SU-DHL-6 (cell line): ENCODE measurements around the gene ACOX1.

Experiments used
- H2AFZ ChIP-seq: fragments of 200-600 bp; sonication (generic); 2 replicates; pipeline ENCODE4 v1.6.1; 2014; ENCODE audit warnings: low read depth, mild to moderate bottlenecking, moderate library complexity, mixed read lengths, antibody characterized with exemption, low read length; ENCODE audit not compliant: severe bottlenecking
- H3F3A ChIP-seq: fragments of 200-600 bp; shearing (Covaris generic); 2 replicates; pipeline ENCODE4 v1.6.0; 2016; ENCODE audit warnings: antibody characterized with exemption, mild to moderate bottlenecking; ENCODE audit not compliant: insufficient read depth
- H3K27ac ChIP-seq: fragments of 200-600 bp; sonication (generic); 2 replicates; pipeline ENCODE4 v1.5.1; 2016; ENCODE audit warnings: low read depth, mild to moderate bottlenecking, low read length, moderate library complexity, mixed read lengths
- H3K27me3 ChIP-seq: fragments of 200-600 bp; sonication (generic), shearing (Covaris generic); 2 replicates; pipeline ENCODE4 v1.6.0; 2014; ENCODE audit warnings: mild to moderate bottlenecking, low read length
- H3K36me3 ChIP-seq: fragments of 200-600 bp; sonication (generic); 2 replicates; pipeline ENCODE4 v1.6.1; 2014; ENCODE audit warnings: mild to moderate bottlenecking, low read length, mixed read lengths
- H3K4me2 ChIP-seq: fragments of 300-600, 200-600 bp; shearing (Covaris generic), sonication (generic); 2 replicates; pipeline ENCODE4 v1.6.0; 2014; ENCODE audit warnings: low read length, low read depth, mild to moderate bottlenecking; ENCODE audit not compliant: poor library complexity, severe bottlenecking
- H3K4me3 ChIP-seq: fragments of 200-600 bp; sonication (generic); 2 replicates; pipeline ENCODE4 v1.5.1; 2014; ENCODE audit warnings: antibody characterized with exemption, low read length, mild to moderate bottlenecking, mixed read lengths; ENCODE audit not compliant: insufficient read depth, poor library complexity, severe bottlenecking
- H3K79me2 ChIP-seq: fragments of 200-600 bp; sonication (generic); 2 replicates; pipeline ENCODE4 v1.6.1; 2014; ENCODE audit warnings: mild to moderate bottlenecking, low read length, moderate library complexity; ENCODE audit not compliant: insufficient read depth
- H3K9ac ChIP-seq: fragments of 200-600 bp; sonication (generic); 2 replicates; pipeline ENCODE4 v1.7.0; 2014; ENCODE audit warnings: mild to moderate bottlenecking, low read length
- H3K9me2 ChIP-seq: fragments of 200-600 bp; sonication (generic); replicated peaks from 2 replicates; pipeline ENCODE4 v1.6.1; 2014; ENCODE audit warnings: low read length; ENCODE audit not compliant: insufficient read depth
- H3K9me3 ChIP-seq: fragments of 200-600 bp; sonication (generic); 2 replicates; pipeline ENCODE4 v1.6.1; 2014; ENCODE audit warnings: low read length, mixed read lengths; ENCODE audit not compliant: insufficient read depth
- H4K20me1 ChIP-seq: fragments of 200-600 bp; sonication (generic); 2 replicates; pipeline ENCODE4 v1.6.1; 2014; ENCODE audit warnings: low read depth, mild to moderate bottlenecking, antibody characterized with exemption, low read length, moderate library complexity, mixed read lengths
- EZH2phosphoT487 ChIP-seq: fragments of 200-600 bp; sonication (generic), shearing (Covaris generic); conservative IDR thresholded peaks from 2 replicates; pipeline ENCODE4 v1.6.1; 2018; ENCODE audit warnings: mild to moderate bottlenecking, antibody characterized with exemption, low read length, moderate library complexity, mixed read lengths
- TF ChIP-seq, protein P1 (sequence below): fragments of 200-600 bp; sonication (generic); IDR thresholded peaks from one replicate; pipeline ENCODE4 v1.5.1; 2017; ENCODE audit warnings: antibody characterized with exemption, mild to moderate bottlenecking, low read length, moderate library complexity; ENCODE audit not compliant: insufficient read depth, poor library complexity, severe bottlenecking

The ACOX1 gene

DNA sequence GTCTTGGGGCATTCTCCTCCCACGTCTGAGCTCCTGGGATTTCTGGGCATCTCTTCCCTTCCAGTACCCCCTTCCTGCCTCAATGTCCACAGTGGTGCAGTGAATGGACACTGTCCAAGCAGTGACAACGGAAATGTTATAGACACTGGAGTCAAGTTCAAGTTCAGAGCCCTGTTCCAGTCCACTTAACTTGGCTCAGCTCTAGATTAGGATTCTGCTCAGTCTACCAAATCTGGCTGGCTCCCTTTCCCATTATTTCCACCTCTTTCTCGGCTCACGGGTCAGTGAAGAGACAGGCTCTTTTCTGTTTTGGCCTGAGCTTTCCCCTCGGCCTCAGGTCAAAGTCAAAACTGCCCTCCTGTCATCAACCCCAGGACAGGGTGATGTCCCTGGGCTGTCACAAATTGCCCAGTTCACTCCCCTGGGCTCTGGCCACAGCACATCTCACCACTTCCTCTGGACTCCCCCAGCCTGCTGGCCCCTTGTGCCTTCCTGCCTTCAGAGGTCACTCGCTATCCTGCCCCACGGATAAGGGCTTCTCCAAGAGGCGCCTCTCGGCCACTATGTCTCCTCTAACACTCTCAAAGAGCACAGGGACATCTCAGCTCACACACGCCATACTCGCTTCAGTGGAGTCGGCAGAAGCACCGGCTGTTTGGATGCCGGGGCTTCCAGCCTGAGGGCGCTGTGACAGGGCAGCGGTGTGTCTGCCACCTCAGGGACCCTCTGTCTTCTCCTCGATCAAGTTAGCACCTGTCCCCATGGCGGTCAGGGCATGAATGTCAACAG lies 56.6 kb downstream of the ACOX1 start:
- Histone ChIP-seq H3K4me2 (no peak overlapping the region), H3K4me3 (no peak overlapping the region), H3K36me3 (no peaks in the 10 kb centered on the region)

GRCh38 chr17:75921596-75921995 lies 57.4 kb downstream of the ACOX1 start:
- Histone ChIP-seq H3K4me3 (no peak overlapping the region), H4K20me1 (no peaks in the 10 kb centered on the region), H3K27ac (no peak overlapping the region), H3K9ac (no peak overlapping the region), H3K79me2 (no peaks in the 10 kb centered on the region), H3K9me2 (no peaks in the 10 kb centered on the region), H3K4me2 (no peak overlapping the region), H3K9me3 (no peaks in the 10 kb centered on the region), H3K27me3 (no peaks in the 10 kb centered on the region), H3K36me3 (no peaks in the 10 kb centered on the region), H2AFZ (no peak overlapping the region), H3F3A (no peaks in the 10 kb centered on the region)
- TF ChIP-seq EZH2phosphoT487: no peak
- TF ChIP-seq, protein P1, sequence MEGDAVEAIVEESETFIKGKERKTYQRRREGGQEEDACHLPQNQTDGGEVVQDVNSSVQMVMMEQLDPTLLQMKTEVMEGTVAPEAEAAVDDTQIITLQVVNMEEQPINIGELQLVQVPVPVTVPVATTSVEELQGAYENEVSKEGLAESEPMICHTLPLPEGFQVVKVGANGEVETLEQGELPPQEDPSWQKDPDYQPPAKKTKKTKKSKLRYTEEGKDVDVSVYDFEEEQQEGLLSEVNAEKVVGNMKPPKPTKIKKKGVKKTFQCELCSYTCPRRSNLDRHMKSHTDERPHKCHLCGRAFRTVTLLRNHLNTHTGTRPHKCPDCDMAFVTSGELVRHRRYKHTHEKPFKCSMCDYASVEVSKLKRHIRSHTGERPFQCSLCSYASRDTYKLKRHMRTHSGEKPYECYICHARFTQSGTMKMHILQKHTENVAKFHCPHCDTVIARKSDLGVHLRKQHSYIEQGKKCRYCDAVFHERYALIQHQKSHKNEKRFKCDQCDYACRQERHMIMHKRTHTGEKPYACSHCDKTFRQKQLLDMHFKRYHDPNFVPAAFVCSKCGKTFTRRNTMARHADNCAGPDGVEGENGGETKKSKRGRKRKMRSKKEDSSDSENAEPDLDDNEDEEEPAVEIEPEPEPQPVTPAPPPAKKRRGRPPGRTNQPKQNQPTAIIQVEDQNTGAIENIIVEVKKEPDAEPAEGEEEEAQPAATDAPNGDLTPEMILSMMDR: no peak

More for the DNA sequence above, 56.6 kb downstream of the ACOX1 start:
- Histone ChIP-seq H2AFZ (no peak overlapping the region), H3K9me3 (no peaks in the 10 kb centered on the region), H3F3A (no peaks in the 10 kb centered on the region), H3K79me2 (no peaks in the 10 kb centered on the region), H3K27me3 (no peaks in the 10 kb centered on the region), H3K9me2 (no peaks in the 10 kb centered on the region), H4K20me1 (no peaks in the 10 kb centered on the region), H3K27ac (no peak overlapping the region), H3K9ac (no peak overlapping the region)
- TF ChIP-seq, protein P1: no peak
- TF ChIP-seq EZH2phosphoT487: no peak

DNA sequence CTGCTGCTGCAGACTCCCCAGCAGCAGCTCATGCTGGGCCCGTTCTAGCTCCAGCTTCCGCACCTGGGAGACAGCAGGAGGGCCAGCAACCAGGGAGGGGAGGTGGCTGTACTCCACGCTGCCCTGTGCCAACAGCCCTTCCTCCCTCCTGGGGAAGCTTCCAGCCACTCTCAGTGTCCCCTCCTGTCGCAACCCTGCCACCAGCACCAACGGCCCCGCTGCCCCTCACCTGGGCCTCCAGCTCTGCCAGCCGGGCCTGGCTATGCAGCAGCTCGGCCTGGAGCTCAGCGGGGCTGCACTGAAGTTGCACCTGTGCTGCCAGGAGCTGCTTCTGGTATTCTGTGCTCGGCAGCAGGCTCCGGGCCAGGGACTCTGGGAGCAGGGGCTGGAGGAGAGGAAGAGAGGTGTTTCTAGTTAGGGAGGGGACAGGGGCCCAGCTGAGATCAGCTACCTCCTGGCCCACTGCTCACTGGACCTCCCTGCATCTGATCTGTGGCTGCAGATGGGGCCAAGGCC lies 58.9 kb downstream of the ACOX1 start:
- TF ChIP-seq, protein P1: no peak
- no peak for TF ChIP-seq EZH2phosphoT487
- H2AFZ ChIP-seq: no peak overlapping the region
- no peaks in the 10 kb centered on the region for H3K27me3 ChIP-seq
- H3K9ac ChIP-seq: no peak overlapping the region
- no peaks in the 10 kb centered on the region for H4K20me1 ChIP-seq
- no peak overlapping the region for H3K4me2 ChIP-seq
- H3F3A ChIP-seq: no peaks in the 10 kb centered on the region
- H3K36me3 ChIP-seq: no peaks in the 10 kb centered on the region
- H3K9me2 ChIP-seq: no peaks in the 10 kb centered on the region
- no peak overlapping the region for H3K4me3 ChIP-seq
- no peak overlapping the region for H3K27ac ChIP-seq
- no peaks in the 10 kb centered on the region for H3K79me2 ChIP-seq
- H3K9me3 ChIP-seq: no peaks in the 10 kb centered on the region
